IPS-18c (cell line): ENCODE results near the gene NEK5.
"Not testable (repeated sequence)": the region's sequence is repeated elsewhere in the genome, so short reads cannot be mapped to it uniquely, and the experiment has no call there.

Experiments
- H3K4me3 ChIP-seq: 2 replicates; pipeline ENCODE4 v1.7.0; 2013; ENCODE audit warnings: low read depth, mild to moderate bottlenecking, low read length, moderate library complexity; ENCODE audit not compliant: insufficient read depth
- H3K9me3 ChIP-seq: one replicate; pipeline ENCODE4 v1.6.1; 2013; ENCODE audit warnings: mild to moderate bottlenecking, low read length, moderate library complexity; ENCODE audit not compliant: control insufficient read depth, insufficient read depth

NEK5 gene

DNA sequence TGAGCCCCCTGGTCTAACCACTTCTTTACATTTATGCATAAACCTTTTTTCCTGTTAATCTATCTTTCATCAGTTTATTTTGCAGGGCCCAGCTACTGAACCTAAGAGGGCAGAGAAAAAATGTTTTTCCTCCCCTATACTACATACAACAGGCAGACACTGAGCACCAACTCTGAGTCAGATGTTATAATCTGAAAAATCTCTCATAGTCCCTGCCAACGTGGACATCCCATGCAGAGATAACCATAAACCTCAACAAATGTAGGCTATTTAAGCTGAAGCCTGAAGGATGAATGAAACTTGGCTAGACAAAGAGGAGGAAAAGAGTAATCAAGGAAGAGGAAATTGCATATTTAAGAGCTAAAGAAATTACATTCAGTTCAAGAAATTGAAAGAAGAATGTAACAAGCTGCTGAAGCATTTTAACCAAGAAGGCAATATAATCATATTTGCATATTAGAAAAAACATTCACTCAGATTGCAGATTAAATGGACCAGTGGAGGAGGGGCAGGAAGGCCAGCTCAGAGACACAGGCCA, 27.9 kb upstream of the NEK5 start:
- Histone ChIP-seq H3K4me3 (no peak overlapping the region), H3K9me3 (no peaks in the 10 kb centered on the region)

DNA sequence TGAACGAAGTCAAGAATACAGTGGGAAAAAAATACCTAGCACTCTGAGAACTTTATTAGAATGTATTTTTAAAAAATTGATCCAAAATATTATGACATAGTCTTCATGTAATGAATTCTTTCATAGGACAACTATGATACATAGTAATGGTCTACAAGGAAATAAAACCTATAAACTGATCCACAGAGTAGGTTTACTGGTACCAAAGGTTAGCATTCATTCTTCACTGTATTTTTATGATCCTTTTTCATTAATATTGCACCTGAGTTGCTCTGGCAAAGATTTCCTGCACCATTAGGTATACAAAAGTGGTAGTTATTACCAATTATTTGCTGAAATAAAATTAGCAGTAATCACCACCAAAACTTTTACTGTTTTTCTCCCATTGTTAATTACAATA, 26.3 kb upstream of the NEK5 start:
- no peaks in the 10 kb centered on the region for H3K9me3 ChIP-seq
- no peak overlapping the region for H3K4me3 ChIP-seq

DNA sequence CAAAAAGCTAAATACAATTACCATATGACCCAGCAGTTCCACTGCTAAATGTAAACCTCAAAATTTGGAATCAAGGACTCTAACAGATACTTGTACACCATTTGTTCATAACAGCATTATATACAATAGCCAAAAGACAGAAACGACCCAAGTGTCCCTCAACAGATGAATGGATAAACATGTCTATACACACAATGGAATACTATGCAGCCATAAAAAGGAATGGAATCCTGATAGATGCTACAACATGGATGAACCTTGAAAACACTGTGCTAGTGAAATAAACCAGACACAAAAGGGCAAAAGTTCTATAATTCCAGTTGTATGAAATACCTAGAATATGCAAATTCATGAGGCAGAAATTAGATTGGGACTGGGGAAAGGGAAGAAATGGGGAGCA, 18.4 kb upstream of the NEK5 start:
- H3K9me3 ChIP-seq = no peaks in the 10 kb centered on the region
- no peak overlapping the region for H3K4me3 ChIP-seq

DNA sequence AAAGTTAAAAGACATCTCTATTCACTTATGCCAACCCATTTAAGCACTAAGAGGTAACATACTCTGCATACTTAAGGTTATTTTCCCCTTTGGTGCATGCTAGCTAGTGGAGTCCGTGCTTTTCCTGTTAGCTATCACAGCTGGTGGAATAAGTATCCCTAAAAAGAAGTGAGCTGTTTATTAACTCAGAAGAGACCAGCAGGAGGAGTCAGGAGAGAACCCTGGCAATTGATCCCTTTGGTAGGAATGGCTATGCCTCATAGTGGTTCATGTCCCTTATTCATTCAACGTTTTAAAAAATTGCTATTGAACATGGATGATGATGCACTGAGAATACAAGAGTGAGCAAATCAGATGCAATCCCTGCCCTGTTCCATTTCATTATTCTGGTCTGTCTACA, 12.4 kb upstream of the NEK5 start:
- no peak overlapping the region for H3K4me3 ChIP-seq
- no peaks in the 10 kb centered on the region for H3K9me3 ChIP-seq

DNA sequence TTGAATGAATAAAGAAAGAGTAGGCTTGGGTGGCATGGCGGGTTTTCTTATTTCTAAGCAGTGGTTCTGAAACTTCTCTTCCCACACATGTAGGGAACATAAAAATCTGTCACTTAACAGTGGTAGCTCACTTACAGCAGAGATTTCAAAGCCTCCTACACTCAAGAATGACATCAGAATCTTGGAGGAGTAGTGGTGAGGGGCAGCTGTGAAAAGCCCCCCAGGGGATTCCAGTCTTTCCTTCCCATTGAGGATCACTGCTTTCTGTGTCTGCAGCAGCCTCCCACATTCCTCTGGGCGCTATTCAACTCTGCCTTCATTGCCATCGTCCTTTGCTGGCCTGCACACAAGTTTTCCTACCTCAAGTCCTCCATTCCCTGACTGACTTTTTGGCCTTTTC, 8.6 kb upstream of the NEK5 start:
- H3K9me3 ChIP-seq = no peaks in the 10 kb centered on the region
- no peak overlapping the region for H3K4me3 ChIP-seq

DNA sequence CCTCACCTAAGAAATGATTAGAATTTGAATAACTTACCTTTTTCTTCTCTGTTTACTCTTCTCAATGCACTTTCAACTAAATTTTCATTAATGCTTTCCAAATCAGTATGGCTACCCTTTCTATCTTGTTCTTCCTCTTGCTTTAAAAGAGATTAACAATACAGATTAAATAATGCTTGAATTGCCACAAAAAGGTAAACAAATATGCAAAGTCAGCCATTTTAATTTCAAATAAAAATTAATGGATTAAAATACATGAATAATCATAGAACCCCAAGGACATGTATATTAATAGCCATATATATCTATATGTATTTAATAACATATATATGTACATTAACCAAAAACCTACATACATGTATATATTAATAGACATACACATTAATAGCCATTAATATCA, 7.9 kb upstream of the NEK5 start:
- Histone ChIP-seq H3K9me3 (no peaks in the 10 kb centered on the region), H3K4me3 (no peak overlapping the region)

DNA sequence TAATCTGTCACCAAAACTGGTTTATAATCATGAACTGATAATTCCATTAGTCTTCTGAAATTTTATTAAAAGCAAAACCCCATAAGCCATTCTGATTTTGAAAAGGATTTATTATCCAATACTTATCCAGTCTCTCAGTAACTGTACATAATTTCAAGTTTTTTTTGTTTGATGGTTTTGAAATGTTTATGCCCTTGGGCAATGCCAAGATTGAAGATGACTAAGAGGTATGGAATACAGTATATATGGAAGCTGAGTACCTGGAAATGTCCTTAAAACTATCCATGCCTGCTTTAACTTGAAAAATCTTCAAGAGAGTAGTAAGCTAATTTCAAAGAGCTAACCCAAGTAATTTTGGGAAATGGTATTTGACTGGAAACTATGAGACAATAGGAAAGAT, 1.8 kb upstream of the NEK5 start:
- no peak overlapping the region for H3K4me3 ChIP-seq
- H3K9me3 ChIP-seq = no peaks in the 10 kb centered on the region

DNA sequence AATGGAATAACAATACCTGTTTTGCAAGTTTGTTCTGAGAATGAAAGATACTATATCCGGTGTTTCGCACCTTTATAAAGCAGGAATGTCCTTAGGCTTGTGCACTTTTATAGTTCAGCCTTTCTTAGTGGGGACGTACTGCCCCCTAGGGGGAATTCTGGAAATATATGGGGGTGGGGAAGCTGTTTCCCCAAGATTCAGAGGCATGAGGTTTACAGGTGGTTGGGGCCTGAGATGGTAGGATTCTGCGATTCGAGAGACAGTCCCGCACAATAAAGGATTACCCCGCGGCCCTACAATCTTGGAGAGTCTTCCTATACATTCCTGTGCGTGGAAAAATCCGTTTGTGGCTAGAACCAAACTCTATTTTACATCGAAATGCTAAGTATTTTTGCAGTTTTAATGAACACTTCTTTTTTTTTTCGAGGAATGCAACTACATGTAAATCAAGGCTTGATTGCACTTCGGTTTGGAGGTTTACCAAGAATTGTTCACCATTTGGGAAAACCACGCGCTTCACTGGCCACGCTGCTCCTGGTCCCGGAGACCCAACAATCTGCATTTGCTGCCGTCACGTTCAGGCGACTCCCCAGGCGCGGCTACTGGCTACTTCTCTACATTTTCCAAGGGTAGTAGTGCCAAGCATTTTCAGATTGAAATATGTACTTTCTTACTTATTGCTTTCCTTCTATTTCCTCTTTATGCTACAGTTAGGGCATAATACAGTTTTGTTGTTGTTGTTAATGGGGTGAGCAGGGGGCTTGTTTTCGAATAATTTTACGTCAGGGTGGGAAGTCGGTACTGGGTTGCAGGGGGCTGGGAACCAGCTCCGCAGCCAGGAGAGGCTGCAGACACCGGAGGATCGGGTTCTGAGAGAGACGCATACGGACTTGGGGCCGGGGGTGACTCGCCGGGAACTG, 830 bp downstream of the NEK5 start:
- H3K4me3 ChIP-seq = peak overlapping the region; percentile 73

DNA sequence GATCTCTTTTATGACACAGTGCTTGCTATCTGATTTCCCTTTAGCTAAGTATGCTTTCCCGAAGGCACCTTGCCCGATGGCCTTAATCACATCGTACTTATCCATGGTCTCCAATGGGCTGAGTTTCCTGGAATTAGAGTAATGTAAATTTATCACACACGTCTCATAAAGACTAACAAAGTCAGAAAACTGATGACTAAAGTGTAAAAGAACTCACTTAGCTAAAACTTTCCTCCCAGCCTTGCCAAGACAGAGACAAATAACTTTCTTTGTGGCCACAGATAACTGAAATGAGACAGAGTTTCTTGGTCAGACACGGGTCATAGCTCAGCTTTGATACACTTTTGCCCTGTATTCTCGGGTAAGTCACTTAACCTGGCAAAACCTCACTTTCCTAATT, 1.5 kb downstream of the NEK5 start:
- Histone ChIP-seq H3K9me3 (no peaks in the 10 kb centered on the region), H3K4me3 (no peak overlapping the region)

More for the DNA sequence above, 830 bp downstream of the NEK5 start:
- no peaks in the 10 kb centered on the region for H3K9me3 ChIP-seq

DNA sequence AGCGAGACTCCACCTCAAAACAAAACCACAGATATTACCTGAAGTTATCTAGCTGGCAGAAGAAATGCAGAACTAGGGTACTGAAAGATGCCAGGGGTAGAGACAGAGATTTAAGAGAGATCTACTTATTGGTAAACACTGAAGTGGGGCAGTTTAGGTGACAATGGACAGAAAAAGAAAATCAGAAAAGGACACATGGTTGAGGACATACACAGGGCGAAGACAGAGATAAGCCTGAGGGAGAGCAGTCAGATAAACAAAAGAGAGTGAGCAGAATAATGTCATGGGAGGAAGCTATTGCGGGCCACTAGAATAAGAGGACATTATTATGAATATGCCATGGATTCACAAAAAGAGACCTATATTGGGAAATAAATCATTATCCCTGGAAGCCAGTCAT, 3.3 kb downstream of the NEK5 start:
- Histone ChIP-seq H3K4me3 (no peak overlapping the region), H3K9me3 (no peaks in the 10 kb centered on the region)

DNA sequence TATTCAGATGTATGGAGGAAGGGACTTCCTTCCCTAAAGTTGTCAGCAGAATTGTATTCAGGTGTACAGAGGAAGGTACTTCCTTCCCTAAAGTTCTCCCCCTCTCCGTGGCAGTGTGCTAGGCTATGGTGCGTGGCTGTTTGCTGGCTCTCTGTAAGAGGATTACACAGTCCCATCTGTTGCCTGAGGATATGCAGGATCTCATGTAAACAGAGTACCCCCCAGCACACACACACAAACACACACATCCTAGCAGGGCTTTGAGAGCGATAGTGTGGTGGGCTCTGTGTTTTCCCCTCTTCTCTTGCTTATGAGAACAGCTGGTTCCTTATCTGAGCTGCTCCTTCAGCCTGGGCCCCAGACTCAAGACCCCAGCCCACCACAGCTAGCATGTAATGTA, 10.3 kb downstream of the NEK5 start:
- Histone ChIP-seq H3K9me3 (no peaks in the 10 kb centered on the region), H3K4me3 (no peak overlapping the region)

DNA sequence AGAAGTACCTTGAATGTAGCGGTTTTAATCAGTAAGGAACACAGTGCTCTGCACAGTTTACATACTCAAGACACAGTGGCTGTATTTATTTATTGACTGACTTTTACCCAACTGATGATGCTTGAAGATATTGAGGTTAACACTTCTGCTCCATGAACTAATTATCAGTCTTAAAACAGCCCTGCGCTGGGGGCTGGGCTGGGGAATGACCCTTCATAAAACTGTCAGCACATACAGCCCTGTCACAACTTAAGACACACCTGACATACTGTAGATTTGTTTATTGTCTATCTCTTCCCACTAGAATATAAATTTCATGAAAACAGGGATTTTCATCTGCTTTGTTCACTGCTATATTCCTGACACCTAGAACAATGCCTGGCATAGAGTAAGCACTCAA, 10.8 kb downstream of the NEK5 start:
- H3K9me3 ChIP-seq = no peaks in the 10 kb centered on the region
- H3K4me3 ChIP-seq = no peak overlapping the region

DNA sequence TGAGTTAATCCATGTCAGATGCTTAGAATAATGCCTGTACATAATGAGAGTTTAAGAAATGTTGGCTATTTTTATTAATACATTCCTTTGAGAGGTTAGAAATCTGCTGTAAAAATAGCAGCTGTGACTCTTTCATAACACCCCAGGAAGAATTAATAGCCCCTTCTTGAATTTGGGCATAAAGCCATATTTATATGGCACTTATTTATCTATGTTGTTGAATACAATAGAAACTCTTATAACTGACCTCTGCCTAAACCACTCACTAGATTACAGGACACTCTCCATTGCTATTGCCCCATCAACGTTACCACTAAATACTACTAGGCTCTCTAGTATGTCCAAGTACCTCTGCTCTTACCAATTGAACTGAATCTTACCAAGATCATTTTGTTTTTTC, 16.3 kb downstream of the NEK5 start:
- H3K9me3 ChIP-seq = no peaks in the 10 kb centered on the region
- H3K4me3 ChIP-seq = no peak overlapping the region

DNA sequence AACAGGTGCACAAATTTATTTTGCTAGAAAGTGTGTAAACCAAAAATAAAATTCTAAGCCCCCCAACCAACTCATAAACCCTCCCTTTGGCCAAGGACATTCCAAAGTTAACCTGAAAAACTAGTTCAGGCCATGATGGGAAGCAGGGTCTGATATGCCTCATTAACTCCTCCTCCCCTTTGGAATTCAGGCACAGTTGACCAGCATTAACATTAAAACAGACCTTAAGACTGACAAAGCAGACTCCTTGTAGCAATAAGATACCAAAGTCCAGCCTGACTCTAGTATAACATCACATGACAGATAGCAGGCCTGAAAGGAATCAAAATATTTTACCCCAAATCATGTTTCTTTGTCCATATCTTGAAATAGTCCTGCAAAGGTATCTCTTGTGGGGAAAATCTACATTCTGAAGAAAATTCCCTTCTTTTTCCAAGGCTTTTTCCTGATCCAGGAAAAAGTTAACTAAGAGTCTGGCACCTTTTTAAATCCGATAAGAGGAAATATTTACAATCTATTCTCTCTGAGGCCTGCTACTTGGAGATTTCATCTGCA, 19.7 kb downstream of the NEK5 start:
- no peak overlapping the region for H3K4me3 ChIP-seq
- no peaks in the 10 kb centered on the region for H3K9me3 ChIP-seq

DNA sequence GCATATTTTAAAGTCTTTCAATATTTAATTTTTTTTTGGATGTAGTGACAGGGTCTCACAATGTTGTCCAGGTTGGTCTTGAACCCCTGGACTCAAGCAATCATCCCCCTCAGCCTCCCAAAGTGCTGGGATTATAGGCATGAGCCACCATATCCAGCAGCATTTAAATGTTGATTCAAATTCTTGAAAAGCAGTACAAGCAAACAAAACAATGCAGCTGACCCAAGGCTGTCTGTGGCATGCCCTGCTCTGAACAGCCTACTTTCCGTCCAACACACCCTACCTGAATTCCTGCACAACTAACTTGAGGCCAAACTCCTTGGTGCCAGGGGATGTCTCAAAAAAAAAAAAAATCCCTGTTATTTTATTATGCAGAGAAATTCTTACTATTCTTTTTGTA, 23.0 kb downstream of the NEK5 start:
- H3K4me3 ChIP-seq = no peak overlapping the region
- no peaks in the 10 kb centered on the region for H3K9me3 ChIP-seq

DNA sequence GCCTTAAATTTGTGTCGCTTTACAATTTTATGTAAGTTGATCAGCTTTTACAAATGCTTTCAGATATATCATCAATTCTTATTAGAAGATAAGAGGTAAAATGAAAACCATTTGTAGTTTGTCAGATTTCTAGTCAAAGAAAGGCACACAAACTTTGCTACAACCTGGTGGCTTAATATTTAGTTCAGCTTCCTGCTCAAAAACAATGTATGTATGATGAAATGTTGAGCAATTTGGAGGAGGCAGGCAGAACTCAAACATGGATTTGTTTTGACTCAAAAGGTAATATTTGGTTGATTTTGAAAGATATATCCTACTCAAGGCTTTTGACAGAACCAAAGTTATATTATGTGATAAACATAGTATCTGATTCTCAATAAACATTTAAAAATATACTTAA, 24.2 kb downstream of the NEK5 start:
- Histone ChIP-seq H3K4me3 (no peak overlapping the region), H3K9me3 (no peaks in the 10 kb centered on the region)

DNA sequence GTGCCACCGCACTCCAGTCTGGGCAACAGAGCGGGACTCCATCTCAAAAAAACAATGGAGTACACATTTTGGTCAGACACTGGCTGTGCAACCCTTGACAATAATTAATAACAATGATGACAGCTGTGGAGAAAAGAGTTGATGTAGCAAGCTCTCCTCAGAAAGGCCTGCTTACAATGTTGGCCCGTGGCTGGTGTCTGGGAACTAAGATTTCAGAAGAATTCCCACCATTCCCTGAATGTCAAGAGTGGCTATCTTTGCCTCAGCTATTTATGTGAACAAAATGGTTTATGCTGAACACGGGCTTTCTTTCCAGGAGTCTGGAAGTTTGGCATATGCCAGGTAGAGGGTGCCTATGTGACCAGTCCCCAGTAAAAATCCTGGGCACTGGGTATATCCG, 25.5 kb downstream of the NEK5 start:
- H3K4me3 ChIP-seq = no peak overlapping the region
- H3K9me3 ChIP-seq = no peaks in the 10 kb centered on the region

DNA sequence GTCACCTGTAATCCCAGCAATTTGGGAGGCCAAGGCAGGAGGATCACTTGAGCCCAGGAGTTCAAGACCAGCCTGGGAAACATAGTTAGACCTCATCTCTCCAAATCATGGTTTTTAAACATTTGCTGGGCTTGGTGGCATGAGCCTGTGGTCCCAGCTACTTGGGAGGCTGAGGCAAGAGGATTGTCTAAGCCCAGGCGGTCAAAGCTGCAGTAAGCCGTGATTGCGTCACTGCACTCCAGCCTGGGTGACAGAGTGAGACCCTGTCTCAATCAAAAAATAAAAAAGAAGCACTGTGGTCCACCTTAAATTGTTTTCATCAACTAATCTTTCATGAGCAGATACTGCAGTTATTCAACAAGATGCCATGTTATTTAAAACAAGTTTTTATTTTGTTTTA, 26.4 kb downstream of the NEK5 start:
- not testable (repeated sequence) for H3K4me3 ChIP-seq, H3K9me3 ChIP-seq
